Spleen (tissue), 11 donors: ENCODE results near the gene PDE6A. TPM values are rescaled to one million over a fixed set of nuclear protein-coding genes. Genes with fewer than 3 reads are reported as not detected.

Source experiments
- DNase-seq: peaks from one replicate; pipeline ENCODE4 v3.0.0-alpha.2; 2020
- H3K27ac ChIP-seq, 8 donors: fragments of 200-600 bp; sonication (generic) in 7 of 8; 1 replicate in 4 of 8; 2 replicates in 4 of 8; pipeline versions ENCODE4 v1.5.0 to v1.8.0; 2016 to 2021; ENCODE audit warnings: inconsistent platforms in 4 of 8, mild to moderate bottlenecking in 4 of 8, moderate library complexity in 1 of 8
- H3K27me3 ChIP-seq, 7 donors: fragments of 200-600 bp; sonication (generic) in 6 of 7; replicated peaks in 1 of 7; 1 replicate in 4 of 7; 2 replicates in 3 of 7; pipeline versions ENCODE4 v1.5.0 to v1.8.0; 2016 to 2021; ENCODE audit warnings: inconsistent platforms in 3 of 7, mild to moderate bottlenecking in 1 of 7
- H3K36me3 ChIP-seq, 6 donors: fragments of 200-600 bp; sonication (generic) in 5 of 6; 1 replicate in 4 of 6; 2 replicates in 2 of 6; pipeline versions ENCODE4 v1.5.0 to v1.8.0; 2016 to 2021; ENCODE audit warnings: inconsistent platforms in 2 of 6
- H3K4me1 ChIP-seq, 6 donors: fragments of 200-600 bp; sonication (generic) in 5 of 6; 1 replicate in 3 of 6; 2 replicates in 3 of 6; pipeline versions ENCODE4 v1.5.0 to v1.8.0; 2016 to 2021; ENCODE audit warnings: inconsistent platforms in 3 of 6
- H3K4me3 ChIP-seq, 8 donors: fragments of 200-600 bp; sonication (generic) in 7 of 8; 1 replicate in 4 of 8; 2 replicates in 4 of 8; pipeline versions ENCODE4 v1.5.0 to v1.8.0; 2016 to 2021; ENCODE audit warnings: inconsistent platforms in 4 of 8, mild to moderate bottlenecking in 4 of 8, moderate library complexity in 2 of 8
- H3K9me3 ChIP-seq, 8 donors: fragments of 200-600 bp; sonication (generic) in 7 of 8; 1 replicate in 4 of 8; 2 replicates in 4 of 8; pipeline versions ENCODE4 v1.5.0 to v1.8.0; 2016 to 2021; ENCODE audit warnings: inconsistent platforms in 4 of 8
- POLR2A ChIP-seq, 3 donors: fragments of 450-650 bp; IDR thresholded peaks; one replicate each; pipeline ENCODE4 v1.5.1; 2017; ENCODE audit warnings: antibody characterized with exemption in 3 of 3, mild to moderate bottlenecking in 1 of 3
- POLR2AphosphoS5 ChIP-seq, 3 donors: sonication (generic); formaldehyde crosslinking; IDR thresholded peaks; one replicate each; pipeline ENCODE4 v1.5.1; 2017; ENCODE audit warnings: antibody characterized with exemption in 3 of 3
- WGBS, 5 donors: extraction: QIAGEN DNeasy Blood & Tissue Kit in 3 of 5; methylation state at CpG; one replicate each; pipeline versions ENCODE4 v1.1.5 to v1.1.7; 2013 to 2018; 5-methylcytosine and 5-hydroxymethylcytosine counted together
- intact Hi-C: fragments of 100-400 bp; cut with DNase I; formaldehyde crosslinking; loops from one replicate; pipeline ENCODE4 v1.15.0; 2023; ENCODE audit warnings: low total_unique reads
- polyA plus RNA-seq, 3 donors: library from polyadenylated mRNA; stranded (reverse); fragments of 200-250 nt; gene quantifications; one replicate each; pipeline ENCODE4 v1.2.1, GENCODE V29; 2013
- total RNA-seq, 7 donors: library from RNA; depleted of rRNA in 3 of 7; stranded (reverse); fragments of >200 nt in 3 of 7; fragmentation: NEBNext Ultra II Directional in 4 of 7; extraction: Animal tissue kit (Norgen Biotek cat#: 25700) in 4 of 7; gene quantifications; one replicate each; pipeline versions ENCODE4 v1.1.0 to v1.2.1, GENCODE V29; 2016 to 2021
- TF ChIP-seq, protein P1 (sequence below), 11 experiments: fragments of 200-600 bp in 7 of 11; fragments of 450-650 bp in 4 of 11; sonication (generic) in 4 of 11; IDR thresholded peaks in 8 of 11; conservative IDR thresholded peaks in 3 of 11; 1 replicate in 7 of 11; 2 replicates in 4 of 11; pipeline versions ENCODE4 v1.4.0 to v1.8.0; 2016 to 2021; ENCODE audit warnings: antibody characterized with exemption in 11 of 11, inconsistent platforms in 4 of 11, mild to moderate bottlenecking in 1 of 11
- donor health status: healthy with polysubstance abuse.
- donor health status: DM: no; HTN: no; CAD: no; lungs with moderate emphysema.
- donor health status: DM: no; HTN: no; CAD: no.
- donor health status: Bipolar disorder and iron deficiency.
- donor health status: healthy.
- donor health status: DM: no; HTN: no; CAD: no.
- donor health status: DM: yes; HTN: yes; CAD: no.

Gene PDE6A
- total and polyA plus RNA-seq, 10 donors = not detected

- Histone ChIP-seq H3K4me1 (peaks cover 0 to 8% (median 2%) of the 10 kb centered on the region in 6 donors), H3K36me3 (peaks cover 0 to 24% (median 5%) of the 10 kb centered on the region in 6 donors), H3K4me3 (no peak overlapping the region), H3K27me3 (no peaks in the 10 kb centered on the region), H3K27ac (no peak overlapping the region), H3K9me3 (no peaks in the 10 kb centered on the region)
- WGBS, 5 donors = 48 to 59% (median 54%) methylated on average over 12 of the region's 12 CpGs
- DNase-seq = peak; percentile 80
- intact Hi-C loops = no loop called here
- TF ChIP-seq POLR2A (IDR thresholded peaks at IDR 0.05) (no peak), POLR2AphosphoS5 (IDR thresholded peaks at IDR 0.05) (no peak)
- TF ChIP-seq, protein P1, sequence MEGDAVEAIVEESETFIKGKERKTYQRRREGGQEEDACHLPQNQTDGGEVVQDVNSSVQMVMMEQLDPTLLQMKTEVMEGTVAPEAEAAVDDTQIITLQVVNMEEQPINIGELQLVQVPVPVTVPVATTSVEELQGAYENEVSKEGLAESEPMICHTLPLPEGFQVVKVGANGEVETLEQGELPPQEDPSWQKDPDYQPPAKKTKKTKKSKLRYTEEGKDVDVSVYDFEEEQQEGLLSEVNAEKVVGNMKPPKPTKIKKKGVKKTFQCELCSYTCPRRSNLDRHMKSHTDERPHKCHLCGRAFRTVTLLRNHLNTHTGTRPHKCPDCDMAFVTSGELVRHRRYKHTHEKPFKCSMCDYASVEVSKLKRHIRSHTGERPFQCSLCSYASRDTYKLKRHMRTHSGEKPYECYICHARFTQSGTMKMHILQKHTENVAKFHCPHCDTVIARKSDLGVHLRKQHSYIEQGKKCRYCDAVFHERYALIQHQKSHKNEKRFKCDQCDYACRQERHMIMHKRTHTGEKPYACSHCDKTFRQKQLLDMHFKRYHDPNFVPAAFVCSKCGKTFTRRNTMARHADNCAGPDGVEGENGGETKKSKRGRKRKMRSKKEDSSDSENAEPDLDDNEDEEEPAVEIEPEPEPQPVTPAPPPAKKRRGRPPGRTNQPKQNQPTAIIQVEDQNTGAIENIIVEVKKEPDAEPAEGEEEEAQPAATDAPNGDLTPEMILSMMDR (IDR thresholded peaks at IDR 0.05 in 8 of 11, conservative IDR thresholded peaks at IDR 0.05 in 3 of 11) = peak; percentile 41 to 85 (median 79)
Observed at GRCh38 chr5:149852641-149853330, 91.8 kb downstream of the PDE6A start.

- no peak for TF ChIP-seq POLR2A (IDR thresholded peaks at IDR 0.05)
- TF ChIP-seq, protein P1 (IDR thresholded peaks at IDR 0.05 in 8 of 11, conservative IDR thresholded peaks at IDR 0.05 in 3 of 11) = no peak
- no peak for TF ChIP-seq POLR2AphosphoS5 (IDR thresholded peaks at IDR 0.05)
- Histone ChIP-seq H3K36me3 (peaks cover 0 to 40% (median 12%) of the 10 kb centered on the region in 6 donors), H3K9me3 (no peaks in the 10 kb centered on the region), H3K27ac (no peak overlapping the region), H3K27me3 (no peaks in the 10 kb centered on the region), H3K4me3 (no peak overlapping the region), H3K4me1 (no peaks in the 10 kb centered on the region)
- DNase-seq = no peak
- intact Hi-C loops = no loop called here
Observed at GRCh38 chr5:149851211-149851610, 93.4 kb downstream of the PDE6A start.

- H3K9me3 ChIP-seq = no peaks in the 10 kb centered on the region
Observed at GRCh38 chr5:149849966-149850910, 94.4 kb downstream of the PDE6A start.

More at GRCh38 chr5:149849966-149850910, 94.4 kb downstream of the PDE6A start:
- H3K4me1 ChIP-seq = no peaks in the 10 kb centered on the region
- DNase-seq = no peak
- no peaks in the 10 kb centered on the region for H3K27me3 ChIP-seq
- WGBS, 5 donors = 92 to 96% (median 94%) methylated on average over 20 of the region's 20 CpGs
- no peak overlapping the region for H3K4me3 ChIP-seq
- no peak overlapping the region for H3K27ac ChIP-seq
- H3K36me3 ChIP-seq = peaks cover 0 to 50% (median 20%) of the 10 kb centered on the region in 6 donors
- TF ChIP-seq POLR2A (IDR thresholded peaks at IDR 0.05) (no peak), POLR2AphosphoS5 (IDR thresholded peaks at IDR 0.05) (no peak)
- TF ChIP-seq, protein P1 (IDR thresholded peaks at IDR 0.05 in 8 of 11, conservative IDR thresholded peaks at IDR 0.05 in 3 of 11) = no peak
- intact Hi-C loops = no loop called here
